PC-9 (cell line): Measurements from ENCODE around the gene OPN4. TPM values are rescaled to one million over a fixed set of nuclear protein-coding genes. Genes with fewer than 3 reads are reported as not detected.

Experiments used
- BruUV-seq: library from RNA; stranded (reverse); fragments of 400-500 nt; replicated peaks from 2 replicates; lab custom pipeline; 2021; lab: Mats Ljungman, UMichigan
- CTCF ChIA-PET: fragments of 300-600 bp; sonication (Branson Sonifier 250); formaldehyde crosslinking; loops from one replicate; lab custom pipeline; 2022; ENCODE audit warnings: antibody characterized with exemption; lab: Charles Lee
- POLR2A ChIA-PET: fragments of 300-600 bp; sonication (Branson Sonifier 250); formaldehyde crosslinking; loops from one replicate; lab custom pipeline; 2022; ENCODE audit warnings: antibody characterized with exemption; ENCODE audit not compliant: unreplicated experiment; lab: Charles Lee
- DNase-seq, 2 experiments: peaks; one replicate each; pipeline versions ENCODE4 v3.0.0 to v3.0.0-alpha.2; 2015 to 2022; ENCODE audit warnings: mixed read lengths in 1 of 2
- H2AFZ ChIP-seq: fragments of 200-600 bp; sonication (generic); 2 replicates; pipeline ENCODE4 v1.8.1; 2017; ENCODE audit warnings: antibody characterized with exemption
- H3F3A ChIP-seq: fragments of 200-600 bp; sonication (generic); 2 replicates; pipeline ENCODE4 v1.8.1; 2017; ENCODE audit warnings: antibody characterized with exemption, mild to moderate bottlenecking, low read depth; ENCODE audit not compliant: insufficient read depth
- H3K27ac ChIP-seq: fragments of 200-600 bp; sonication (generic); 2 replicates; pipeline ENCODE4 v1.6.1; 2016; ENCODE audit warnings: mixed run types
- H3K27me3 ChIP-seq: fragments of 200-600 bp; sonication (generic); 2 replicates; pipeline ENCODE4 v1.6.1; 2016; ENCODE audit warnings: low read depth, mixed run types; ENCODE audit not compliant: insufficient read depth
- H3K36me3 ChIP-seq: fragments of 200-600 bp; sonication (generic); 2 replicates; pipeline ENCODE4 v1.6.1; 2016; ENCODE audit warnings: low read depth, mixed run types
- H3K4me1 ChIP-seq: fragments of 200-600 bp; sonication (generic); replicated peaks from 2 replicates; pipeline ENCODE4 v1.6.1; 2016; ENCODE audit warnings: mixed run types; ENCODE audit not compliant: insufficient read depth
- H3K4me2 ChIP-seq: fragments of 200-600 bp; sonication (generic); 2 replicates; pipeline ENCODE4 v1.6.1; 2017; ENCODE audit warnings: mixed run types
- H3K4me3 ChIP-seq: fragments of 200-600 bp; sonication (generic); 2 replicates; pipeline ENCODE4 v1.6.1; 2016; ENCODE audit warnings: mixed run types
- H3K79me2 ChIP-seq: fragments of 200-600 bp; sonication (generic); 2 replicates; pipeline ENCODE4 v1.6.1; 2017; ENCODE audit warnings: low read depth, mixed run types
- H3K9me2 ChIP-seq: fragments of 200-600 bp; sonication (generic); 2 replicates; pipeline ENCODE4 v1.8.1; 2017; ENCODE audit warnings: mild to moderate bottlenecking; ENCODE audit not compliant: insufficient read depth
- H3K9me3 ChIP-seq: fragments of 200-600 bp; sonication (generic); 2 replicates; pipeline ENCODE4 v1.8.1; 2016; ENCODE audit warnings: low read depth; ENCODE audit not compliant: insufficient read depth
- H4K20me1 ChIP-seq: fragments of 200-600 bp; sonication (generic); 2 replicates; pipeline ENCODE4 v1.8.1; 2017; ENCODE audit not compliant: insufficient read depth
- CTCF ChIP-seq: fragments of 200-600 bp; sonication (generic); conservative IDR thresholded peaks from 2 replicates; pipeline ENCODE4 v1.6.1; 2017; ENCODE audit warnings: mixed run types, antibody characterized with exemption, mild to moderate bottlenecking, moderate library complexity
- EZH2 ChIP-seq: fragments of 200-600 bp; sonication (generic); IDR thresholded peaks from 2 replicates; pipeline ENCODE4 v1.8.0; 2017; ENCODE audit warnings: antibody characterized with exemption, low read depth
- intact Hi-C: fragments of 100-400 bp; cut with micrococcal nuclease; formaldehyde crosslinking; loops from one replicate; pipeline ENCODE4 v1.10.0; 2022; ENCODE audit not compliant: unreplicated experiment
- total RNA-seq: library from RNA; stranded (reverse); gene quantifications from 2 replicates; pipeline ENCODE4 v1.2.3, GENCODE V29; 2021

The OPN4 gene
- total RNA-seq, 1 experiment from 2014 or later = 0.15 TPM

DNA sequence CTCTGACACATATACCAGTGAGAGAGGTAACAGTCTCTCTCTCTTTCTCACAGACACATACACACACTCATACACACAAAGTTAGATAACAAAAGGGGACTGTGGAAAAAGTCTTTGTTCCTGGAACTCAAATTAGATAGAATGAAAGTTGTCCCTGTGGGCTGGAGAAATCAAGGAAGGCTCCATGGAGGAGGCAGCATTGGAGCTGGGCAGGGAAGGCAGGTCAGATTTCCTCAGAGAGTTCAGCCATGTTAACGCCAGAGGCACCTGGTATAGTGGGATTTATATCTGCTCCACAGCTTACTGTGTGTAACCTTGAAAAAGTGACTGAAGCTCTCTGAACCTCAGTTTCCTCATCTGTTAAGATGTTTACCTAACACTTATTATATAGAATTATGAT, 52.6 kb downstream of the OPN4 start:
- intact Hi-C loops = no loop called here
- TF ChIP-seq EZH2 = no peak
- TF ChIP-seq CTCF = no peak
- Histone ChIP-seq H3K27ac (no peak overlapping the region), H2AFZ (no peak overlapping the region), H4K20me1 (no peaks in the 10 kb centered on the region), H3K9me3 (no peaks in the 10 kb centered on the region), H3K4me1 (no peaks in the 10 kb centered on the region), H3K4me2 (no peak overlapping the region), H3F3A (no peaks in the 10 kb centered on the region), H3K9me2 (no peaks in the 10 kb centered on the region), H3K36me3 (no peaks in the 10 kb centered on the region), H3K4me3 (no peak overlapping the region), H3K79me2 (no peaks in the 10 kb centered on the region), H3K27me3 (no peaks in the 10 kb centered on the region)
- BruUV-seq = no TSS peak
- CTCF ChIA-PET = interaction anchor here (0.5 kb wide), 1 partner anchor 83 kb away, joined by 3 read pairs; no protein-coding TSS in a partner anchor
- POLR2A ChIA-PET = no interaction called here
- no peak for DNase-seq

GRCh38 chr10:86707505-86707904, 53.2 kb downstream of the OPN4 start:
- Histone ChIP-seq H3K36me3 (no peaks in the 10 kb centered on the region), H4K20me1 (no peaks in the 10 kb centered on the region), H3K4me2 (no peak overlapping the region), H3K79me2 (no peaks in the 10 kb centered on the region), H2AFZ (no peak overlapping the region), H3K9me2 (no peaks in the 10 kb centered on the region), H3K27me3 (no peaks in the 10 kb centered on the region), H3K4me1 (no peaks in the 10 kb centered on the region), H3K27ac (no peak overlapping the region), H3K4me3 (no peak overlapping the region), H3K9me3 (no peaks in the 10 kb centered on the region), H3F3A (no peaks in the 10 kb centered on the region)
- POLR2A ChIA-PET = no interaction called here
- intact Hi-C loops = no loop called here
- no peak for DNase-seq
- CTCF ChIA-PET = interaction anchor here (0.5 kb wide), 1 partner anchor 84 kb away, joined by 3 read pairs; no protein-coding TSS in a partner anchor
- TF ChIP-seq CTCF (no peak), EZH2 (no peak)
- no TSS peak for BruUV-seq

DNA sequence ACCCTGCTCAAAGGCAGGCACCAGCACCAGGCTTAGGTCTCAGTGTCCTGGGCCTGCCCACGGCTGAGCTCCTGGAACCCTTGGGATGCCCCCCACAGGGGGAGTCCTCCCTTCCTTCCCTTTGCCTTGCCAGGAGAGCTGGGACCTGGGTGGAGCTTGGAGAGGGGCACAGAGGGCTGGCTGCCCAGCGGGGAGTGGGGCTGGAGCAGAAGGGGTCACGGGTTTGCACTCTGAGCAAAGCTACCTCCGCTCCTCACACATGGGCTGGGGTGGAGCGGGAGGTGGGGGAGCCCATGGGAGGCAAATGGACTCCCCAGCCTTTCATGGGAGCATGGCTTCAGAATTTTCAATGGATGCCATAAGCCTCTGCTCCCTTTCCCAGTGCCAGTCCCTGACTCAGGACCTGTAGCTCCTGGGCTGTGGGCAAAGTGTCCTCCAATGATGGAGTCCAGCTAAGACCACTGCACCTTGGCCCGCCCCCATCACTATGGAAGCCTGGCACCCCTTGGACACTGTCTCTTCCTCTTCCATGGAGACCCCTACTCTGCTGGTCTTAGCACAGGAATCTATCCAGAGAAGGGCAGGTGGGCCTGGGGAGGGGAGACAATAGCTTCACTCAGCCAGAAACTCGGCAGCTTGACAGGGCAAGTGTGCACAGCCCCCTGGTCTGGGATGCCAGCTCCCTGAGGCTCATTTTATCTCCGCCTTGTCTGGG, 53.9 kb downstream of the OPN4 start:
- Histone ChIP-seq H4K20me1 (no peaks in the 10 kb centered on the region), H3K27me3 (no peaks in the 10 kb centered on the region), H3K9me3 (no peaks in the 10 kb centered on the region), H3K4me1 (no peaks in the 10 kb centered on the region), H3K4me3 (no peak overlapping the region), H3K79me2 (no peaks in the 10 kb centered on the region), H3K4me2 (no peak overlapping the region), H3F3A (no peaks in the 10 kb centered on the region), H3K36me3 (no peaks in the 10 kb centered on the region), H2AFZ (no peak overlapping the region), H3K27ac (no peak overlapping the region), H3K9me2 (no peaks in the 10 kb centered on the region)
- ChIA-PET POLR2A (no interaction called here), CTCF (no interaction called here)
- no TSS peak for BruUV-seq
- intact Hi-C loops = no loop called here
- no peak for TF ChIP-seq CTCF
- no peak for TF ChIP-seq EZH2
- no peak for DNase-seq
